H9 (cell line): ENCODE measurements around the gene CHCHD3. TPM values are rescaled to one million over a fixed set of nuclear protein-coding genes. Genes with fewer than 3 reads are reported as not detected.
A peak's percentile ranks its signal among the peaks of the same experiment; 100 is the strongest.

Experiments
- DNase-seq: peaks from one replicate; pipeline ENCODE4 v3.0.0-alpha.2; 2017
- H2AFZ ChIP-seq: one replicate; pipeline ENCODE4 v1.6.1; 2013; ENCODE audit warnings: mild to moderate bottlenecking, low read length, control low read depth, moderate library complexity
- H2AK5ac ChIP-seq: 2 replicates; pipeline ENCODE4 v1.6.1; 2013; ENCODE audit warnings: low read length, control low read depth, mixed read lengths; ENCODE audit not compliant: insufficient read length
- H2BK120ac ChIP-seq: one replicate; pipeline ENCODE4 v1.6.1; 2013; ENCODE audit warnings: low read depth, mild to moderate bottlenecking, low read length, control low read depth, inconsistent platforms; ENCODE audit not compliant: poor library complexity, severe bottlenecking
- H2BK12ac ChIP-seq: 2 replicates; pipeline ENCODE4 v1.6.1; 2013; ENCODE audit warnings: low read length, control low read depth, mixed read lengths, low read depth; ENCODE audit not compliant: insufficient read length
- H2BK15ac ChIP-seq: 2 replicates; pipeline ENCODE4 v1.6.1; 2013; ENCODE audit warnings: low read depth, low read length, control low read depth
- H2BK20ac ChIP-seq: one replicate; pipeline ENCODE4 v1.6.1; 2013; ENCODE audit warnings: low read depth, mild to moderate bottlenecking, low read length, control low read depth, inconsistent platforms; ENCODE audit not compliant: poor library complexity, severe bottlenecking
- H2BK5ac ChIP-seq: 2 replicates; pipeline ENCODE4 v1.6.1; 2013; ENCODE audit warnings: low read length, control low read depth, mixed read lengths; ENCODE audit not compliant: insufficient read length
- H3K14ac ChIP-seq: 2 replicates; pipeline ENCODE4 v1.6.1; 2013; ENCODE audit warnings: low read length, control low read depth; ENCODE audit not compliant: insufficient read depth
- H3K18ac ChIP-seq: 2 replicates; pipeline ENCODE4 v1.6.1; 2013; ENCODE audit warnings: low read depth, mild to moderate bottlenecking, mixed read lengths, low read length, control low read depth; ENCODE audit not compliant: insufficient read length
- H3K23ac ChIP-seq: 2 replicates; pipeline ENCODE4 v1.6.1; 2013; ENCODE audit warnings: low read length, control low read depth, mixed read lengths, low read depth; ENCODE audit not compliant: insufficient read length
- H3K23me2 ChIP-seq: 2 replicates; pipeline ENCODE4 v1.6.1; 2013; ENCODE audit warnings: low read depth, mild to moderate bottlenecking, mixed read lengths, low read length, control low read depth; ENCODE audit not compliant: insufficient read length, poor library complexity, severe bottlenecking
- H3K27ac ChIP-seq: 2 replicates; pipeline ENCODE4 v1.5.1; 2013; ENCODE audit warnings: low read length, control low read depth, mixed read lengths, low read depth; ENCODE audit not compliant: insufficient read length
- H3K27me3 ChIP-seq: 2 replicates; pipeline ENCODE4 v1.6.1; 2013; ENCODE audit warnings: low read length, control low read depth, inconsistent platforms; ENCODE audit not compliant: insufficient read depth
- H3K4ac ChIP-seq: 2 replicates; pipeline ENCODE4 v1.6.1; 2013; ENCODE audit warnings: low read depth, mild to moderate bottlenecking, control low read depth, inconsistent platforms, low read length, moderate library complexity
- H3K4me1 ChIP-seq: 2 replicates; pipeline ENCODE4 v1.6.1; 2013; ENCODE audit warnings: low read length, control low read depth, inconsistent platforms; ENCODE audit not compliant: insufficient read depth
- H3K4me2 ChIP-seq: 2 replicates; pipeline ENCODE4 v1.6.1; 2013; ENCODE audit warnings: low read length, control low read depth, mixed read lengths; ENCODE audit not compliant: insufficient read length, insufficient read depth
- H3K56ac ChIP-seq: 2 replicates; pipeline ENCODE4 v1.6.1; 2013; ENCODE audit warnings: low read depth, mild to moderate bottlenecking, mixed read lengths, low read length, control low read depth; ENCODE audit not compliant: insufficient read length
- H3K79me1 ChIP-seq: 2 replicates; pipeline ENCODE4 v1.6.1; 2013; ENCODE audit warnings: low read depth, mild to moderate bottlenecking, moderate library complexity, low read length, control low read depth, inconsistent platforms; ENCODE audit not compliant: insufficient read depth, poor library complexity, severe bottlenecking
- H3K79me2 ChIP-seq: 2 replicates; pipeline ENCODE4 v1.6.1; 2013; ENCODE audit warnings: low read length, control low read depth, inconsistent platforms; ENCODE audit not compliant: insufficient read depth
- H3K9ac ChIP-seq: 2 replicates; pipeline ENCODE4 v1.6.1; 2013; ENCODE audit warnings: low read length, control low read depth, mixed read lengths; ENCODE audit not compliant: insufficient read length; ENCODE audit errors: extremely low read depth
- H3K9me3 ChIP-seq: one replicate; pipeline ENCODE4 v1.6.1; 2013; ENCODE audit warnings: low read depth, low read length, inconsistent platforms; ENCODE audit not compliant: control insufficient read depth
- H3T11ph ChIP-seq: one replicate; pipeline ENCODE4 v1.6.1; 2013; ENCODE audit warnings: mild to moderate bottlenecking, low read length, control low read depth, inconsistent platforms
- H4K20me1 ChIP-seq: one replicate; pipeline ENCODE4 v1.6.1; 2013; ENCODE audit not compliant: control insufficient read depth, insufficient read length, insufficient read depth
- H4K5ac ChIP-seq: 2 replicates; pipeline ENCODE4 v1.6.1; 2013; ENCODE audit warnings: low read depth, mild to moderate bottlenecking, mixed read lengths, low read length, control low read depth; ENCODE audit not compliant: insufficient read length
- H4K8ac ChIP-seq: replicated peaks from 2 replicates; pipeline ENCODE4 v1.6.1; 2013; ENCODE audit warnings: low read length, control low read depth, mixed read lengths, low read depth; ENCODE audit not compliant: insufficient read length
- H4K91ac ChIP-seq: 2 replicates; pipeline ENCODE4 v1.6.1; 2013; ENCODE audit warnings: low read depth, mild to moderate bottlenecking, moderate library complexity, mixed read lengths, low read length, control low read depth; ENCODE audit not compliant: insufficient read length
- H3K27ac Mint-ChIP-seq, 3 experiments: 2 replicates in 2 of 3; 3 replicates in 1 of 3; pipeline ENCODE4 v1.8.0; 2020 to 2021; ENCODE audit warnings: mixed read lengths in 3 of 3, mild to moderate bottlenecking in 1 of 3, moderate library complexity in 1 of 3
- H3K27me3 Mint-ChIP-seq: 2 replicates; pipeline ENCODE4 v1.8.0; 2021; ENCODE audit warnings: low read depth, mild to moderate bottlenecking, moderate library complexity, mixed read lengths
- H3K36me3 Mint-ChIP-seq, 3 experiments: 2 replicates in 2 of 3; 3 replicates in 1 of 3; pipeline ENCODE4 v1.8.0; 2020 to 2021; ENCODE audit warnings: low read depth in 3 of 3, mixed read lengths in 3 of 3; ENCODE audit not compliant: insufficient read depth in 1 of 3
- H3K4me1 Mint-ChIP-seq, 2 experiments: 2 replicates each; pipeline ENCODE4 v1.8.0; 2020; ENCODE audit warnings: mixed read lengths in 2 of 2
- H3K4me3 Mint-ChIP-seq, 2 experiments: 2 replicates in 1 of 2; 3 replicates in 1 of 2; pipeline ENCODE4 v1.8.0; 2020 to 2021; ENCODE audit warnings: mild to moderate bottlenecking in 2 of 2, mixed read lengths in 2 of 2, moderate library complexity in 1 of 2
- H3K9me3 Mint-ChIP-seq, 2 experiments: 2 replicates in 1 of 2; 3 replicates in 1 of 2; pipeline ENCODE4 v1.8.0; 2020; ENCODE audit warnings: mild to moderate bottlenecking in 2 of 2, mixed read lengths in 2 of 2, moderate library complexity in 1 of 2
- CTCF ChIP-seq: fragments of 200-600 bp; sonication (generic); conservative IDR thresholded peaks from 3 replicates; pipeline ENCODE4 v1.8.0; 2021; ENCODE audit warnings: antibody characterized with exemption, mild to moderate bottlenecking
- WGBS: extraction: QIAGEN DNeasy Blood & Tissue Kit; methylation state at CpG from one replicate; pipeline ENCODE4 v1.1.7; 2013; ENCODE audit warnings: missing lambda C conversion rate, low lambda C conversion rate, mixed read lengths; ENCODE audit not compliant: insufficient read length; ENCODE audit errors: extremely low coverage; 5-methylcytosine and 5-hydroxymethylcytosine counted together
- total RNA-seq: library from RNA; stranded (reverse); gene quantifications from 2 replicates; pipeline ENCODE4 v1.2.1, GENCODE V29; 2021

Gene CHCHD3
- total RNA-seq, 1 experiment from 2014 or later, result 104 TPM

- no peaks in the 10 kb centered on the region for H3K9me3 Mint-ChIP-seq
- Histone ChIP-seq H4K20me1 (no peaks in the 10 kb centered on the region), H3K23me2 (no peaks in the 10 kb centered on the region), H2BK120ac (no peak overlapping the region), H3K4me1 (no peaks in the 10 kb centered on the region), H3K14ac (no peak overlapping the region), H3K4ac (no peak overlapping the region), H3K27me3 (no peaks in the 10 kb centered on the region), H3K79me2 (peaks cover under 1% of the 10 kb centered on the region; the same call in 1 of the 2 replicates), H3K56ac (no peak overlapping the region), H2BK5ac (no peak overlapping the region), H2AK5ac (no peak overlapping the region), H3K27ac (no peak overlapping the region), H4K91ac (no peak overlapping the region), H3T11ph (no peak overlapping the region), H2BK20ac (no peak overlapping the region), H3K4me2 (no peak overlapping the region), H3K9ac (no peak overlapping the region), H4K5ac (no peak overlapping the region), H2BK15ac (no peak overlapping the region), H3K79me1 (no peaks in the 10 kb centered on the region), H2BK12ac (no peak overlapping the region), H3K23ac (no peak overlapping the region), H3K18ac (no peak overlapping the region), H2AFZ (no peak overlapping the region), H4K8ac (no peak overlapping the region), H3K9me3 (no peaks in the 10 kb centered on the region)
- no peak for DNase-seq
- no peak overlapping the region for H3K4me3 Mint-ChIP-seq
- no peaks in the 10 kb centered on the region for H3K27me3 Mint-ChIP-seq
- H3K27ac Mint-ChIP-seq, result peak overlapping the region in 2 of 3 experiments; percentile 0 to 16; a peak in 1 of 7 replicates
- no peak for TF ChIP-seq CTCF
- WGBS, result no CpG with 5 or more reads among the region's 6 CpGs
- H3K4me1 Mint-ChIP-seq, result peaks cover 4 to 5% of the 10 kb centered on the region in 2 experiments; a peak in 2 of 4 replicates
- peaks cover 0 to 2% (median 0%) of the 10 kb centered on the region in 3 experiments; a peak in 1 of 7 replicates for H3K36me3 Mint-ChIP-seq
These were observed 122.0 kb downstream of the CHCHD3 start for GRCh38 chr7:132959891-132960290.
